Activated T-helper 1 cell treated with Interleukin-2 at 50 U/mL for 16 hours (primary cell): ENCODE measurements around the gene IFRD2.
A peak's percentile ranks its signal among the peaks of the same experiment; 100 is the strongest.
"Not testable (repeated sequence)": the region's sequence is repeated elsewhere in the genome, so short reads cannot be mapped to it uniquely, and the experiment has no call there.

Source experiments
- DNase-seq: peaks from one replicate; pipeline ENCODE4 v3.0.0-alpha.2; 2020; ENCODE audit warnings: low read depth

IFRD2 gene

DNA sequence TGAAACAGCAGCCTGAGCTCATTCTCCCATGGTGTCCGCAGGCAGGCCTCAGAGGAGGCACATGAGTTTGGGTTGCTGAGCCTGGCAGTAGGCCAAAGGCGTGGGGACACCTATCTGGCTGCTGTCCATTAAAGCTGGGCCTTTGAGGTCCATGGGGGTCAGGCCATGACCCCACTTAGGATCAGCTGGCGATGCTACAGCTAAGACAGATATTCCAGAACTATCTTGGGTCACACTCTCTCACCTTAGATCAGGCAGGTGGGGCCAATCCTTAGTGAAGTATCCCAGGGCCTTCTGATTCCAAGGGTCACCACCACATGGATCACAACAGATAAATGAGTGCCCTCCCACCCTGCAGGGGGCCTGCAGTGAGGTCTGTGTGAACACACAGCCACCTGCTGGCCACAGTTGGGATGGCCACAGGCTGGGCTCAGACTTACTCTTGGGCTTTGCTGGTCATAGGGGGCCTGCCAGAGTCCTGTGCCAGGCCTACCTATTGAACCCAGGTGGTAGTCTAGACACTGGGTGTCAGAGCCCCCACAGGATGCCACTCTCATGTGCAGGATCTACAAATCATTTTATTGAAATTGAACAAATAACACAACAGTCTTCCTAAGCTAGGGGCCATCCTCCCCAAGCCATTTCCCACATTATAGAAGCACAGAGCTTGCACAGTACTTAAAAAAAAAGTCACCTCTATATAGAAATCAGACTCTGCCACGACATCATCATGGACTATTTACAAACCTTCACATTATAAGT is 32.3 kb upstream of the IFRD2 start:
- DNase-seq: peak; percentile 30

- no peak for DNase-seq
Observed at GRCh38 chr3:50323614-50324199, 31.5 kb upstream of the IFRD2 start.

- DNase-seq: no peak
Observed at GRCh38 chr3:50323092-50323600, 30.9 kb upstream of the IFRD2 start.

DNA sequence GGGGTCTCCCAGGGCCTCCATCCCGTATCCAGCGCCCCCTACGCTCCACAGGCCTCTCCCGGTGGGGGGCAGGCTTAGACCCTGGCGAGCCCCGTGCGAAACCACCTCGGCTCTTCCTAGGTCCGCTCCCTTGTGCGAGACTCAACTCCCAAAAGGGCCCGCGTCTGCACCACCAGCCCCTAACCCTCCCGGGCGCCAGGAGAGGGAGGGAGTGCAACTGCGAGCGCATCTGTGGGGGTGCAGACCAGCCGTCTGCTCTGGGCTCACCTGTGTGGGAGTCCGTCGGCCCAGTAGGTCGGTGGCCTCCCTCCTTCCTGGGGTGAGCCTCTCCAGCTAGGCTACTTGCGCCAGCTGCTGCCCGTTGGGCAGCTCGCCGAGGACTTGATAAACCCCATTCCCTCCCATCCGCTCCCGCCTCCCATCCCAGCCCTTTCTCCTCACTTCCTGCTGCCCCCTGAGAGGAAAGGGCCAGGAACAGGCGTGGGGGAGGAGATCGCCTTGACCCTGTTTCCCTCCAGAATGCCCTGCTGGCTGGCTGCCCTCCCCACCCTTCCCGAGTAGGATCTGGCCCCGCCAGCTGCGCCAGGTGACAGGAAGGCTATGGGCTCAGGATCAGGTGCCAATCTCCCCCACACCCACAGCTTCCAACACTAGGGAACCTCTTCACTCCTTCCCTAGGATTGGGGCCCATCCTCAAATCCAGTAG is 30.3 kb upstream of the IFRD2 start, which contains the start of gene HYAL2:
HYAL2 (minus strand) TSS at position 360 of the 706 bp plus-strand sequence. CDS start 2,256 bp downstream, outside the sequence.
- no peak for DNase-seq

GRCh38 chr3:50322115-50322385 is 29.8 kb upstream of the IFRD2 start:
- DNase-seq: no peak

DNA sequence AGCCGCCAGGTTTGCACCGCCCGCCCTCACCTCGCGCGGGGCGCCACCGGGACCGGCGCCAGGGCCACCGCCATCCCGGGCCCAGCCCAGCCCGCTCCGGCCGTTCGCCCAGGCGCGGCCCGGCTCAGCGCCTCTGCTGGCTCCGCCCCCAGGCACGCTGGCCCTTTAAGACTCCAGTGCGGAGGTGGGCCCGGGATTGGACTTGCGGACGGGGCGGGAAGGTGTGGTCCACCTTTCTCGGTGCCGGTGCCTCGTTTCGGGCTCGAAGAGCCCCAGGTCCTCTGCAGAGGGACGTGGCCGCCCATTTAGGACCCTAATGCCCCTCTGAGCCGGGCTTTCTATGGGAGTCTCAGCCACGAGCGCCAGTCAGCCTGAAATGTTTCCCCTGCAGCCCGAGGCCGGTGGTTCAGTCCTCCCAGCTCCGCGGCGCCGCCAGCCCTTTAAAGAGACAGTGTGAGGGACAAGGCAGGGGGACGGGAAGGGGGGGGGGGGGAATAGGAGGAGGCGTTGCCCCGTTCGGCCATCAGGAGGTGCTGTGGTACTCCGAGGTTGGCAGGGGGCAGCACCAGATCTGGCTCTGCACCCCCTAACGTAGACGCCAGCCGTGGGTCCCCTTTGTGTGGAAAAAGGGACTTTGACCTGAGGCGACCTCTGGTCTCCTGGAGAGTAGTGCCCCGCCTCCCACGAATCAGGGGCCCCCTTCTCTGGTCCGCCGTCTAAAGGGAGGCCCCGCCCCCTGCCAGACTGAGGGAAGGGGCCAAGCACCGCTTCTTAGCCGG is 29.3 kb upstream of the IFRD2 start:
- DNase-seq: peak; percentile 64

DNA sequence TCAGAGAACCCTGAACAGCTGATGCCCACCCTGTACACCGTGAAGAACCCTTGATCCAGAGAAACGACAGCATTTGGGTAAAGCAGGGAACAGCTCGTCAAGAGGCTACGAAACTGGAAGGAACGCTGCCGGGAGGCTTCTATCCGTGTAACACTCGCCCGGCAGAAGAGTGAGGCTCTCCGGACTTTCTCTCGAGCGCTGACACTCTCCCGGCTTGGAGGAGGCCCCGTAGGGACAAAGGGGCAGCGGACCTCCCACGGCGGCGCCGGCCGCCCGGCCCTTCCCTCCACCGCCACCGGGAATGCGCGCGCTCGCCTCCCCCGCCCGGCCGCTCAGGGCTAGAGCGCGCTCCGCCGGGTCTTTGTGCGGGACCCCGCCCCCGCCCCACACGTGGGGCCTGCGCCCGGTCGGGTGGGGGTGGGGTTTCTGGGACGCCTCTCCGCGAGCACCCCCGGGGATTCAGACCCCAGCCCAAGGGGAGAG is 28.7 kb upstream of the IFRD2 start:
- peak; percentile 52 for DNase-seq

GRCh38 chr3:50319894-50320625 is 27.8 kb upstream of the IFRD2 start:
- no peak for DNase-seq

DNA sequence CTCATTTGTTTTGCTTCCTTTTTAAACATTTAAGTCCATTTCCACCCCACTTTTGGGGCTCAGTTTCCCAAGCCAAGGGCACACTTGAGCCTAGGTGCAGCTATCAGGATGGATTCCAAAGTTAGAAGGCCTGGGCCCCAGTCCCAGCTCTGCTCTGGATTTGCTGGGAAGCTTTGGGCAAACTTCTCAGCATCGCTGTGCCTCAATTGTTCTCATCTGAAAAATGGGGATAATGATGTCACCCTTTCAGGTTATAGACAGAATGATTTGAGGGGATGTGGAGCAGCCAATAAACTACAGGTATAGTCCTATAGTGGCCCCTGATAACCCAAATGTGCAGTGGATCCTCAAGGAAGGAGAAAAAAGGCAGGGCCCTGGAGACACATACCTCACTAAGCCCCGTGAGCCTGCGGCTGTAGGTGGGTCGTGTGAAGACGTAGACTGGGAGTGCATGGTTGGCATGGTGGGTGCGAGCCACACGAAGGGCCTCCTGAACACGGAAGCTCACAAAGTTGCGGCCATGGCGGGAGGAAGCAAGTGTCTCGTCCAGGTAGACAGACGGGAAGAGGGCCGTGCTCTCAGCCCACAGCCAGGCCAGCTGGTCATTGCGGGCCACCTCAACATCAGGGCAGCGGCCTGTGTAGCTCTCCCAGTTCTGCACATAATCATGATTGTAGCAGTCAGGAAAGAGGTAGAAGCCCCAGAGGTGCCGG is 27.1 kb upstream of the IFRD2 start:
- no peak for DNase-seq

DNA sequence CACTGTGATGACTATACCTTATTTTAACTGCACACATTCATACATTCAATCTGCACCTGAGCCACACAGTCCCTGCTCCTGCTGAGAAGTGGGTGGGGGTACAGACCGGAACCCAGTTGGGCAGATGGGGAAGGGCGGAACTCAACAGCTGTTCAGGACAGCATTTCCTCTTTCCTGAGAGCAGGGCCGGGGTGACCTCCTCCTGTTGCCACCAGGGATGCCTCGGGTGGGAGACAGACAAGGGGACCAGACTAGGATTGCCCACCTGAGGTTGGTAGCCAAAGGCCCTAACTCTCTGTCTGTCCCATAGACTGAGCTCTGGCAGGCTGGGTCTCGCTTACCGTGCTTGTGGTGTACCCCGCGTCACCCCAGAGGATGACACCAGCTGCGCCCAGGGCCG is 26.4 kb upstream of the IFRD2 start:
- DNase-seq: no peak

DNA sequence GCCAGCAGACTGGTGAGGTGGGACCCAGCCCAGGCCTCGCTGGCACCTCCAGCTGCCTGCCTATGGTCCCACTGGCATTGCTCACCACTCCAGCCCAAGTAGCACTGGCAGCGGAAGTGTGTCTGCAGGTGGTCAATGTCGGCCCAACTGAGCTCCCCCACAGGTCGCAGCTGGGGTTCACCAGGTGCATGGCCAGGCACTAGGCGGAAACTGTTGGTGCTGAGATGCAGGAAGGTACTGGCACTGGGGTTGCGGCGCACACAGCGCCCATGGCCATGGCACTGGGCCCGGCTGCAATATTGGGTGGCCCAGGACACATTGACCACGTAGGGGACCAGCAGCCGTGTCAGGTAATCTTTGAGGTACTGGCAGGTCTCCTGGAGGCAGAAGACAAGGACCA is 25.9 kb upstream of the IFRD2 start:
- DNase-seq: no peak

- no peak for DNase-seq
Observed at GRCh38 chr3:50317300-50317699, 25.1 kb upstream of the IFRD2 start.

DNA sequence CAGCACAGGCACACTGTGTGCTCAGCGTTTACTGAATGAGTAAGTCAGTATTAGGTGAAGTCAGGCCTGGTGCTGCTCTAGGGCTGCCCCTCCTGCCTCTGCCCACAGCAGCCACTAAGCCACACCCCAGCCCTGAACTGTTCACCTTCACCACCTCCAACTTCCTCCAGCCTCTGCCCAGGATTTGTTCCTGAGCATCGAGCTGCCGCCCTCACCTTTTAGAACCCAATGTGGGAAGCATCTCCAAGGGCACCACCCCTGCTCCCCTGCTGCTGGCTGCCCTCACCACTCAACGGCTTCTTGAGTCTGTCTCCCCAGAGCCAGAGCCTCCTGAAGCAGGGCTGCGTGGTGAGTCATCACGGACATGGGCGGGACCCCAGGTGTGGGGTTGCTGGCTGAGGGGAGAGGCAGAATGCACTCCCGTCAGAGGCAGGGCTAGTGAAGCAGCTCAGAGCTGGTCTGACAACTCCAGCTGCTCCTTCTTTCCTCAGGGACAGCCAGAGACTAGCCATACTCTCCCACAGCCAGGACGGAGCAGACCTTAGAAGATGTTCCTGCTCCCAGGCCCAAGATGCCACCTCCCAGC is 24.5 kb upstream of the IFRD2 start:
- peak; percentile 62 for DNase-seq

DNA sequence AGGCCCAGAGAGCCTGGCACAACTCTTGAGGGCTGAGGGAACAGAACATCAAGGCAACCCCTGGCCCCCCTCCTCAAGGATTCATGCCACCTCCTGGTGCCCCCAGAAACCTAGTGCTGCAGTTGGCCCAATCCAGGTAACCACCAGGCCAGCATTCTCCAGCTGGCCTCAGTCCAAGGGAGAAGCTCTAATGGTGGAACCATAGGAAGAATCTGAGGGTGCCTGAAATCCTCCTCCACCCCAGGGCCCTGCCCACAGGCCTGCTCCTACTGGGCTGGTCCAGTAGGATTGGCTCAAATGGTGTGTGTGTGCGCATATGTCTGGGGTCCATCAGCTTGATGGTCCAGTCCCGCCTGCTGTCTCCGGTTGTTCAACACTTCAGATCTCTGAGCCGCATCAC is 22.6 kb upstream of the IFRD2 start:
- DNase-seq: no peak

GRCh38 chr3:50314342-50314741 is 22.1 kb upstream of the IFRD2 start:
- DNase-seq: no peak

DNA sequence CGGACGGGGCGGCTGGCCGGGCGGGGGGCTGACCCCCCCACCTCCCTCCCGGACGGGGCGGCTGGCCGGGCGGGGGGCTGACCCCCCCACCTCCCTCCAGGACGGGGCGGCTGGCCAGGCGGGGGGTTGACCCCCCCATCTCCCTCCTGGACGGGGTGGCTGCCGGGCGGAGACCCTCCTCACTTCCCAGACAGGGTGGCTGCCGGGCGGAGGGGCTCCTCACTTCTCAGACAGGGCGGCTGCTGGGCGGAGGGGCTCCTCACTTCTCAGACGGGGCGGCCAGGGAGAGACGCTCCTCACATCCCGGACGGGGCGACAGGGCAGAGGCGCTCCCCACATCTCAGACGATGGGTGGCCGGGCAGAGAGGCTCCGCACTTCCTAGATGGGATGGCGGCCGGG is 19.8 kb upstream of the IFRD2 start:
- not testable (repeated sequence) for DNase-seq

DNA sequence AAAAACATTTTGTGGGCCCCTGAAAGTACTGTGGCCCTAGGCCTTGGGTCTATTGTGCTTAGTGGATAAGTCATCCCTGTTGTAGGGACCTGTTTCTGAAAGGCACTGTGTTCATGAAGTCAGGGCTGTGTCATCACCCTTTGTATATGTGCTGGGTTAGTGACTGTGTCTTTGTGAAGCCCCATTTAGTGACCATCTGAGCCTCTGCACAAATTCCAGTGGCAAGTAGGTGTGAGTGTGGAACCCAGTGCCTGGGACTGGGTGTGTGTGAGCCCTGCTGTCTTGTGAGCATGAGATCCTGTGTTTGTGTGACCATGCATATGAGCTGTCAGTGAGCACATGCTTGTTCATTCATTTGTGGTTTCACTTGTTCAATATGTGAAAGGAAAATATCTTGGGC is 12.4 kb upstream of the IFRD2 start:
- no peak for DNase-seq

DNA sequence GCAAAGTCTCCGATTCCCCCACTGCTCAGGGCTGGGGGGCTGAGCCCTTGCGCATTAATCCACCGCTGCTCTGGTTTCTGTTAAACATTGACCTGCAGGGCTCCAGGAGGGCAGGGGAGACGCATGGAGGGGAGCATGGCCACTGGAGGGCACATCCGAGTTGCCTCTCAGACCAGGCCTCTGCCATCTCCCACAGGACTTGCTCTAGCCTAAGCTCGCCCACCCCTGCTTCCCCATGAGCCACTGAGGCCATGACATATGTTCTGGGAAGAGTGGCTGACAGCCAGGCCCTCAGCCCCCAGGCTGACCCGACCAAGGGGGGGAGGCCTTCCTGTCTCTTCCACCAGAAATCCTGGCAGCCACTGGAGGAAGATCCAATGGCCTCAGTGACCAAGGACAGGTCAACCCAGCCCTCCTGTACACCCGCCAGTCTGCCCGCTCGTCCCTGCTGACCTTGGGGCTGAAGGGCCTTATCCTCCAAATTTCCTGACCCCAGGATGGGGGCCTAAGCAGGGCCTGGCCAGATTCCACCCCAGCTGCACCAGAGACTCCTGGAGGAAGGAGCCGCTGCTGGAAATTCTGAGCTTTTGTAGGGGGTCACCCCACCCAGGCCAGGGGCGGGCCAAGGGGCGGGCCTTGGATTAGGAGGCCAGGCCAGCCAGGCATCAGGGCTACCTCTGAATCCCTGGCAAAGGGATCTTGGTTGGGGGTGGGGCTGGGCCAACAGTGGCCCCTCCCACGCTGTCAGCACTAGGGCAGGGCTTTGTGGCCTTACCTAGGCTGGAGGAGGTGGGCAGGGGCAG is 11.0 kb upstream of the IFRD2 start, which contains the start of gene HYAL1:
HYAL1 (minus strand) TSS at position 562 of the 803 bp plus-strand sequence. CDS start 618 bp downstream, outside the sequence.
- DNase-seq: no peak
